H7 (cell line): ENCODE data around the gene CNN1. TPM values are rescaled to one million over a fixed set of nuclear protein-coding genes. Genes with fewer than 3 reads are reported as not detected.
"Not testable (repeated sequence)": the region's sequence is repeated elsewhere in the genome, so short reads cannot be mapped to it uniquely, and the experiment has no call there.

Experiments used
- DNase-seq: peaks from one replicate; pipeline ENCODE4 v3.0.0; 2012
- H3K27me3 ChIP-seq: 2 replicates; pipeline ENCODE4 v1.6.0; 2011; ENCODE audit warnings: mild to moderate bottlenecking, low read length; ENCODE audit not compliant: control insufficient read depth, insufficient read depth
- H3K36me3 ChIP-seq: replicated peaks from 2 replicates; pipeline ENCODE4 v1.5.1; 2011; ENCODE audit warnings: low read length; ENCODE audit not compliant: control insufficient read depth, insufficient read depth
- H3K4me3 ChIP-seq: 2 replicates; pipeline ENCODE4 v1.5.1; 2011; ENCODE audit warnings: low read depth, mild to moderate bottlenecking, control low read depth, low read length, moderate library complexity; ENCODE audit not compliant: insufficient read depth
- total RNA-seq: library from RNA; depleted of rRNA; stranded (reverse); fragments of >200 nt; shearing (Covaris generic); gene quantifications from 2 replicates; pipeline ENCODE4 v1.2.3, GENCODE V29; 2014; rRNA removed

Gene CNN1
- total RNA-seq, 1 experiment from 2014 or later: 26.7 TPM

DNA sequence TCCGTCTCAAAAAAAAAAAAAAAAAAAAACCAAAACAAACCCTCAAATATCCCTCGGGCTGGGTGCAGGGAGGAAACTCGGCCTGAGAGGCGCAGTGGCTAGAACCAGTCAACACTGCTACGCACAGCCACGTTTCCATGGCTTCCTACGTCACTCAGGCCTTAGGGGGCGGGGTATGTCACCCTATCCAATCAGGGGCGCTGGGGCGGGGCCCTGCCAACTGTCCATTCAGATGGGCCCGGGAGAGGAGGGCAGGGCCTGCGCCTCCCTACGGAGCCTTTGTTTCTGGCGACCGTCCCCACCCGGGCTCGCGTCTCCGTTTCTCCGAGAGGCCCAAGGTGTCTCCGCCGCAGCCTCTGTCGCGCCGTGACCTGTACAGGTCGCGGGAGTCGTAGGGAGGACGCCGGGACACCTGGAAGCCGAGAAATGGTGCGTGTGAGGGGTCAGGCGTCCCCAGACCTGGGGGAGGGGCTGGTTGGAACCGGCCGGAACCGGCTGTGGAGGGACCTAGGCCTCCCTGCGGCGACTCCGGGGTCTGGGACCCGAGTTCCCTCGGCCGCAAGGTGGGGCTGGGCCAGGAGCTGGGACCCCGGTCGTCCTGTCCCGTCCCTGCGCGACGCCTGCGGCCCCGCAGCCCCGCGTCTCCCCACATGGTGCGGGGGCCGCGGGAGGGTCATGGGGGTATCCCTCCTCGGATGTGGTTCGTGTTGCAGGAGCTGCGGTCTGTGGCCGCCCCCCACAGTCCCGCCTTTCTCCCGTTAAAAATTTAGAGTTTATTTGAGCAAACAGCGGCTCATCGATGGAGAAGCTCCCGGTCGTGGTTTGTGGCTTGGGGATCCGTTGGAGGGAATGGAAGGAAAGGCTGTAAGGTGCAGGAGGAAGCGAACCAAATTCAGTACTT, 58.8 kb downstream of the CNN1 start, which contains the start of gene ZNF627:
TSS of gene ZNF627 (plus strand) at position 282 of the 901 bp plus-strand sequence. CDS start at position 427, 145 bp downstream.
- Histone ChIP-seq H3K27me3 (no peaks in the 10 kb centered on the region), H3K4me3 (peak within 1 kb of the TSS; percentile 93), H3K36me3 (peaks cover 2% of the 10 kb centered on the region)
- DNase-seq: peak; percentile 98

DNA sequence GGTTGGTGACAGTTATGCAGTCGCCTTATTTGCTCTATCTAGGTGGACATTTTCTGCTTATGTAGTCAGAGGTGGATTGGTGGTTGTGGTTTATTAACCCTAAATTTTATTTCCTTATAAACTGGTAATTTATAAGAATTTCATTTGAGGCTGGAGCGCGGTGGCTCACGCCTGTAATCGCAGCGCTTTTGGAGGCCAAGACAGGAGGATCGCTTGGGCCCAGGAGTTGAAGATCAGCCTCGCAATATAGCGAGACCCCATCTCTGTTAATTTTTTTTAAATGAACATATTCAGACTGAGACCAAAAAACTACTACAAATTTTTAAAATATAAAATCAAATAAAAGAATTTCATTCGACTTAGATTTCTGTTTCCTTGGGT, 59.4 kb downstream of the CNN1 start:
- no peak for DNase-seq
- Histone ChIP-seq H3K4me3 (peak overlapping the region; percentile 93), H3K36me3 (peaks cover 2% of the 10 kb centered on the region), H3K27me3 (no peaks in the 10 kb centered on the region)

DNA sequence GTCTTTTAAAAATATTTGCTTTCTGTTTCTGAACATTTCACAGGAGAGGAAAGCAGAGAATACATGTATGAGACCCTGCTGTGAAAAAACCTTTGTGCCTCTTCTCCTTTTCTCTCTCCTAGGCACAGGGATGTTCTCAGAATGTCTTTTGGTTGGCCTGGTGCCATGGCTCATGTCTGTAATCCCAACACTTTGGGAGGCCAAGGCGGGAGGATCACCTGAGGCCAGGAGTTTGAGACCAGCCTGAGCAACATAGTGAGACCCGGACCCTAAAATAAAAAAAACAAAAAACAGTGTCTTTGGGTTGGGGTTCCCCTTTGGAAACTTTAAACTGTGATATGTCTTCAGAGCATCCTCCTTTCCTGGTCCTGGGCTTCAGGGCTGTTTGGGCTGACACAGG, 60.1 kb downstream of the CNN1 start:
- no peak overlapping the region for H3K4me3 ChIP-seq
- H3K27me3 ChIP-seq: no peaks in the 10 kb centered on the region
- peaks cover 2% of the 10 kb centered on the region for H3K36me3 ChIP-seq
- no peak for DNase-seq

DNA sequence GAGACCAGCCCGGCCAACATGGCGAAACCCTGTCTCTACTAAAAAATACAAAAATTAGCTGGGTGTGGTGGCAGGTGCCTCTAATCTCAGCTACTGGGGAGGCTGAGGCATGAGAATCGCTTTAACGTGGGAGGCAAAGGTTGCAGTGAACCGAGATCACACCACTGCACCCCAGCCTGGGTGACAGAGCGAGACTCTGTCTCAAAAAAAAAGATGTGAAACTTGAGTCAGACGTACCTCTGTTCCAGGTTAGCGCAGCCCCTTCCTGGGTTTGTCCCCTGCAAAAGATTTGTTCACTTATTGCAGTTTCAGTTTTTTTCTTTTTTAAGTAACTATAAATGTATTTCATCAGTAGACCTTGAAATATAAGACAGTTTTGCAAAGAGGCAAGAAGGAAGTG, 61.1 kb downstream of the CNN1 start:
- H3K27me3 ChIP-seq, H3K4me3 ChIP-seq, DNase-seq, H3K36me3 ChIP-seq: not testable (repeated sequence)

Other genes with a start within 250 kb of the CNN1 start
- not detected in 2 replicates for gene TSPAN16, start 242.7 kb upstream of the CNN1 start, total RNA-seq
- gene RAB3D, start 199.2 kb upstream of the CNN1 start, total RNA-seq: 10.1 and 11.2 TPM in 2 replicates
- gene TMEM205, start 192.6 kb upstream of the CNN1 start, total RNA-seq: 102 and 128 TPM in 2 replicates
- 2.7 and 5.5 TPM in 2 replicates for gene CCDC159, start 192.3 kb upstream of the CNN1 start, total RNA-seq
- 5.7 and 7.0 TPM in 2 replicates for gene PLPPR2, start 183.4 kb upstream of the CNN1 start, total RNA-seq
- gene SWSAP1, start 164.2 kb upstream of the CNN1 start, total RNA-seq: 3.0 and 3.3 TPM in 2 replicates
- 14.9 and 15.8 TPM in 2 replicates for gene EPOR, start 154.5 kb upstream of the CNN1 start, total RNA-seq
- 1.6 and 7.8 TPM in 2 replicates for gene RGL3, start 119.5 kb upstream of the CNN1 start, total RNA-seq
- gene ODAD3, start 103.7 kb upstream of the CNN1 start, total RNA-seq: 0.66 and 1.4 TPM in 2 replicates
- gene PRKCSH, start 103.2 kb upstream of the CNN1 start, total RNA-seq: 97.7 and 108 TPM in 2 replicates
- gene ELAVL3, start 57.8 kb upstream of the CNN1 start, total RNA-seq: 0.17 and 0.52 TPM in 2 replicates
- gene ZNF653, start 33.0 kb upstream of the CNN1 start, total RNA-seq: 8.5 and 9.8 TPM in 2 replicates
- gene ECSIT, start 9.7 kb upstream of the CNN1 start, total RNA-seq: 72.4 and 77.5 TPM in 2 replicates
- 48.2 and 66.7 TPM in 2 replicates for gene ELOF1, start 20.4 kb downstream of the CNN1 start, total RNA-seq
- gene ACP5, start 38.8 kb downstream of the CNN1 start, total RNA-seq: 1.0 and 3.7 TPM in 2 replicates
- gene ZNF627, start 58.6 kb downstream of the CNN1 start, total RNA-seq: 20.1 and 24.2 TPM in 2 replicates
- 0.81 TPM in 1 of 2 replicates, not detected in the other for gene ZNF823, start 200.1 kb downstream of the CNN1 start, total RNA-seq
- not detected in 2 replicates for gene ZNF441, start 228.1 kb downstream of the CNN1 start, total RNA-seq